Smooth muscle cell (in vitro differentiated cells): Measurements from ENCODE around the gene SLC27A3. TPM values are rescaled to one million over a fixed set of nuclear protein-coding genes. Genes with fewer than 3 reads are reported as not detected.
A peak's percentile ranks its signal among the peaks of the same experiment; 100 is the strongest.

ENCODE experiments used
- DNase-seq: peaks from one replicate; lab custom pipeline; 2025; ENCODE audit not compliant: unreplicated experiment; lab: John Stamatoyannopoulos, UW
- H2AFZ ChIP-seq: fragments of 200-600 bp; sonication (generic); 2 replicates; pipeline ENCODE4 v1.6.0; 2016; ENCODE audit warnings: antibody characterized with exemption, low read depth, mild to moderate bottlenecking
- H3F3A ChIP-seq: fragments of 200-600 bp; sonication (generic); 2 replicates; pipeline ENCODE4 v1.6.0; 2017; ENCODE audit warnings: antibody characterized with exemption, low read depth
- H3K27ac ChIP-seq: fragments of 200-600 bp; sonication (generic); 2 replicates; pipeline ENCODE4 v1.5.1; 2016; ENCODE audit warnings: low read depth, mild to moderate bottlenecking
- H3K27me3 ChIP-seq: fragments of 200-600 bp; sonication (generic); 2 replicates; pipeline ENCODE4 v1.6.1; 2016; ENCODE audit warnings: low read depth, mild to moderate bottlenecking
- H3K36me3 ChIP-seq: fragments of 200-600 bp; sonication (generic); 2 replicates; pipeline ENCODE4 v1.5.1; 2016; ENCODE audit warnings: low read depth
- H3K4me1 ChIP-seq: fragments of 200-600 bp; sonication (generic); 2 replicates; pipeline ENCODE4 v1.5.1; 2016; ENCODE audit warnings: low read depth
- H3K4me2 ChIP-seq: fragments of 200-600 bp; sonication (generic); 2 replicates; pipeline ENCODE4 v1.6.0; 2016; ENCODE audit warnings: mild to moderate bottlenecking
- H3K4me3 ChIP-seq: fragments of 200-600 bp; sonication (generic); 2 replicates; pipeline ENCODE4 v1.5.1; 2016; ENCODE audit warnings: mild to moderate bottlenecking
- H3K79me2 ChIP-seq: fragments of 200-600 bp; sonication (generic); 2 replicates; pipeline ENCODE4 v1.6.0; 2016; ENCODE audit warnings: low read depth, mild to moderate bottlenecking
- H3K9ac ChIP-seq: fragments of 200-600 bp; sonication (generic); 2 replicates; pipeline ENCODE4 v1.6.0; 2016; ENCODE audit warnings: low read depth
- H3K9me3 ChIP-seq: fragments of 200-600 bp; sonication (generic); replicated peaks from 2 replicates; pipeline ENCODE4 v1.5.1; 2016; ENCODE audit warnings: low read depth
- H4K20me1 ChIP-seq: fragments of 200-600 bp; sonication (generic); 2 replicates; pipeline ENCODE4 v1.6.0; 2016; ENCODE audit warnings: low read depth
- WGBS: methylation state at CpG from one replicate; pipeline ENCODE4 v1.1.7; 2016; ENCODE audit warnings: low lambda C conversion rate; 5-methylcytosine and 5-hydroxymethylcytosine counted together
- polyA plus RNA-seq: library from polyadenylated mRNA; unstranded; fragments of >200 nt; fragmentation: Nextera tagmentation; extraction: Ambion mirVana; gene quantifications from 2 replicates; pipeline ENCODE4 v1.2.1, GENCODE V29; 2016
- total RNA-seq: library from RNA; depleted of rRNA; stranded (reverse); fragments of >200 nt; gene quantifications from 2 replicates; pipeline ENCODE4 v1.2.3, GENCODE V29; 2014
- TF ChIP-seq, protein P1 (sequence below): fragments of 200-600 bp; sonication (generic); IDR thresholded peaks from 2 replicates; pipeline ENCODE4 v1.5.1; 2017; ENCODE audit warnings: borderline replicate concordance, mild to moderate bottlenecking, antibody characterized with exemption; ENCODE audit not compliant: insufficient read depth, poor library complexity, severe bottlenecking

The SLC27A3 gene
- total and polyA plus RNA-seq, 2 experiments from 2014 or later: 21.3 to 41.0 TPM

DNA sequence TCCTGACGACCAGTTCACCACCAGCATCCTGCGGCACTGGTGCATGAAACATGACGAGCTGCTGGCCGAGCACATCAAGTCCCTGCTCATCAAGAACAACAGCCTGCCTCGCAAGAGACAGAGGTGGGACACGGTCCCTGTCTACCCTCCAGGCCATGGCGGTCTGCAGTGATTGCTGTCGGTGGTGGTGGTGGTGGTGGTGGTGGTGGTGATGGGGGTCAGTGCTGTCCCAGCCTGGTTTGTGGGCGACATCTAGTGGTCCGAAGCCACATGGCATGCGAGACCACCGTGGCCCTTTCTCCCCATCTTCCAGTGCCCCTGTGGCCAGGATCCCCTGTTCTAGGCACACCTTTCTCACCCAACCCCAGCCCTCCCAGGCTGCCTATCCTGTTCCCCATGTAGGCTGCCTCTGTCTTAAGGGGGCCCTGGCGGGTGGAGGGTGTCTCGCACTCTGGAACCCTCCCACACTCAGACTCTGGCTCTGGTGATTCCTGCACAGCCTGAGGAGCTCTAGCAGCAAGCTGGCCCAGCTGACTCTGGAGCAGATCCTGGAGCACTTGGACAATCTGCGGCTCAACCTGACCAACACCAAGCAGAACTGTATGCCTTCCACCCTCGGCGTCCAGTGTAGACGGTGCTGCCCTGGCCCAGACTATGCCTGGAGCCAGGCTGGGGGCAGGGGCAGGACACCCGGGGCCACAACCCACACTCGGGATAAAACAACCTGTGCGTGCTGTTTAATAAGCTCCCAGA, 3.2 kb upstream of the SLC27A3 start:
- no peak overlapping the region for H3K4me3 ChIP-seq

DNA sequence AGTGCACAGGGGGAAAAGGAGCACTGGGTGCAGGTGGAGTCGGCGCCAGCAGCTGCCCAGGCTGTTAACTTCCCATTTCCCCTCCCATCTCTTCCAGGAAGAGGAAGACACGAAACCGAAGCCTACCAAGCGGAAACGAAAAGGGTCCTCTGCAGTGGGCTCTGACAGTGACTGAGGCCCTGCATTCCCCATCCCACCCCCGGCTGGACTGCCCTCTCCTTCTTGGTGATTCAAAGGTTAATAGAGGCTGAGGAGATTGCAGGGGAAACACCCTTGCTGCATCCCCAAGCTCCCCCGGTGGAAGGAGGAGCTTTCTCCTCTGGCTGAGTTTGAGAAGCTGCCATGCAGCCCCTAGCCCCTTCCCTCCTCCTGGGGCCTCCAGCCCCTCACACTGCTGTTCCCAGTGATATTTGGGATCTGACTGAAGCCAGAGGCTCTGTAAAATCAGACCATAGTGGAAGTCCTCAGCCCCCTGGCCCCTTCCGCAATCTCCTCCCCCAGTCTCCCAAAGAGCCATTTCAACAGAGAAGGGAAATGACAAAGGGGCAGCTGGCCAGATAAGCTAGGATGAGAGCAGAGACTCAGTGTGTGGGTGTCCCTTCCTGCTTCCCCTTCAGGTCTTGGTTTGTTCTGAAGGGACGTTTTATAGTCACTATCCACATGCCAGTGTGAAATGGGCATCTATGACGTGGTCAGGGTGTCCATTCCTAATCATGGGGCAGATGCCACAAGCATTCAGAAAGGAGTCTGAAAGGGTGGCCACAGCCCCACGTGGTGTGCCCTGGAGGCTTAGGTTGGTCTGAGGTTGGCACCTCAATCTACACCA, 1.9 kb upstream of the SLC27A3 start:
- H3K4me1 ChIP-seq: peaks cover 10% of the 10 kb centered on the region

More for the DNA sequence above, 3.2 kb upstream of the SLC27A3 start:
- Histone ChIP-seq H2AFZ (no peak overlapping the region), H3K27ac (peak overlapping the region; percentile 46), H3F3A (peaks cover 18% of the 10 kb centered on the region), H3K4me2 (no peak overlapping the region), H3K9me3 (no peaks in the 10 kb centered on the region), H4K20me1 (no peaks in the 10 kb centered on the region), H3K79me2 (peaks cover under 1% of the 10 kb centered on the region), H3K9ac (no peak overlapping the region), H3K27me3 (no peaks in the 10 kb centered on the region), H3K36me3 (no peaks in the 10 kb centered on the region), H3K4me1 (peaks cover 10% of the 10 kb centered on the region)
- TF ChIP-seq, protein P1, sequence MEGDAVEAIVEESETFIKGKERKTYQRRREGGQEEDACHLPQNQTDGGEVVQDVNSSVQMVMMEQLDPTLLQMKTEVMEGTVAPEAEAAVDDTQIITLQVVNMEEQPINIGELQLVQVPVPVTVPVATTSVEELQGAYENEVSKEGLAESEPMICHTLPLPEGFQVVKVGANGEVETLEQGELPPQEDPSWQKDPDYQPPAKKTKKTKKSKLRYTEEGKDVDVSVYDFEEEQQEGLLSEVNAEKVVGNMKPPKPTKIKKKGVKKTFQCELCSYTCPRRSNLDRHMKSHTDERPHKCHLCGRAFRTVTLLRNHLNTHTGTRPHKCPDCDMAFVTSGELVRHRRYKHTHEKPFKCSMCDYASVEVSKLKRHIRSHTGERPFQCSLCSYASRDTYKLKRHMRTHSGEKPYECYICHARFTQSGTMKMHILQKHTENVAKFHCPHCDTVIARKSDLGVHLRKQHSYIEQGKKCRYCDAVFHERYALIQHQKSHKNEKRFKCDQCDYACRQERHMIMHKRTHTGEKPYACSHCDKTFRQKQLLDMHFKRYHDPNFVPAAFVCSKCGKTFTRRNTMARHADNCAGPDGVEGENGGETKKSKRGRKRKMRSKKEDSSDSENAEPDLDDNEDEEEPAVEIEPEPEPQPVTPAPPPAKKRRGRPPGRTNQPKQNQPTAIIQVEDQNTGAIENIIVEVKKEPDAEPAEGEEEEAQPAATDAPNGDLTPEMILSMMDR: peak; percentile 41
- DNase-seq: no peak
- 75% methylated on average over 19 of the region's 21 CpGs for WGBS

DNA sequence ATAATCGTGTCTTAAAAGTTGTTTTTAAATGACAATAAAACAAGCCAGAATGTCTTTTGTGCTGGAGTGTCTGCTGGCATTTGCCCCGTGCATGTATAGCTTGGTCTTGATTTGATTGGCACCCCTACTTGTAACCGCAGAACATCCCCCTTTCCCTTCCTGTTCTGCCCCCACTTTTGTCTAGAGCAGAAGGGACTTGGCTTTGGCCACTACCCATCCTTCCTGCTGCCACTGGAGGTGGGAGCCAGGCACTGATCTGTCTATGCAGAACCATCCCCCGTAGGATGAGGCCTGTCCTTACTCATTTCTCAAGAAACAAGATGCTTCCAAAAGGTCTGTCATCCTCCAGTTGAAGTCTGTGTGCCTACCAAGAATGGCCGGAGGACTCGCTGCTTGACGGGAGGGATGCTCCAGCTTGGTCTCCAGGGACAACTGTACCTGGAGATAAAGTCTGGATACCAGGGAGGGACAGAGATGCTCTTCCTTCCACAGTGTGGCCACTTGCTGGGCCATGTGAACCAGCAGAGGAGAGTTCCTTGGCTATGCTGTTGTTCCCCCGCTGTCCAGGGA, 1.1 kb upstream of the SLC27A3 start:
- H3K9ac ChIP-seq: no peak overlapping the region
- H2AFZ ChIP-seq: no peak overlapping the region
- TF ChIP-seq, protein P1: no peak
- H3K4me1 ChIP-seq: peaks cover 10% of the 10 kb centered on the region
- H4K20me1 ChIP-seq: no peaks in the 10 kb centered on the region
- no peak overlapping the region for H3K4me2 ChIP-seq
- no peak for DNase-seq
- H3F3A ChIP-seq: peaks cover 18% of the 10 kb centered on the region
- H3K4me3 ChIP-seq: no peak overlapping the region
- peak overlapping the region; percentile 46 for H3K27ac ChIP-seq
- H3K79me2 ChIP-seq: peaks cover 10% of the 10 kb centered on the region
- 66% methylated on average over 8 of the region's 8 CpGs for WGBS
- H3K9me3 ChIP-seq: no peaks in the 10 kb centered on the region
- no peaks in the 10 kb centered on the region for H3K36me3 ChIP-seq
- H3K27me3 ChIP-seq: no peaks in the 10 kb centered on the region

More for the DNA sequence above, 1.9 kb upstream of the SLC27A3 start:
- H3K9ac ChIP-seq: peak overlapping the region; percentile 16
- no peak overlapping the region for H3K4me3 ChIP-seq
- WGBS: 47% methylated on average over 12 of the region's 12 CpGs
- H3K9me3 ChIP-seq: no peaks in the 10 kb centered on the region
- H3F3A ChIP-seq: peaks cover 18% of the 10 kb centered on the region
- H4K20me1 ChIP-seq: no peaks in the 10 kb centered on the region
- H3K4me2 ChIP-seq: peak overlapping the region; percentile 61
- peaks cover 10% of the 10 kb centered on the region for H3K79me2 ChIP-seq
- TF ChIP-seq, protein P1: no peak
- no peaks in the 10 kb centered on the region for H3K36me3 ChIP-seq
- H3K27me3 ChIP-seq: no peaks in the 10 kb centered on the region
- no peak for DNase-seq
- no peak overlapping the region for H2AFZ ChIP-seq
- H3K27ac ChIP-seq: peak overlapping the region; percentile 46
